HG02571 (cell line): ENCODE results near the gene PPP1R8.
"Not testable (repeated sequence)": the region's sequence is repeated elsewhere in the genome, so short reads cannot be mapped to it uniquely, and the experiment has no call there.

ENCODE experiments used
- ATAC-seq: cut with Tn5 transposase; IDR thresholded peaks from one replicate; pipeline ENCODE4 v1.9.1; 2021; ENCODE audit warnings: mild to moderate bottlenecking, moderate library complexity; ENCODE audit not compliant: unreplicated experiment

The PPP1R8 gene

GRCh38 chr1:27831568-27832410 lies 1.2 kb downstream of the PPP1R8 start:
- ATAC-seq, result no peak

- ATAC-seq, result no peak
Measured at GRCh38 chr1:27832762-27833161, 2.2 kb downstream of the PPP1R8 start.

GRCh38 chr1:27833470-27833869 lies 2.9 kb downstream of the PPP1R8 start:
- ATAC-seq, result no peak

GRCh38 chr1:27835046-27835445 lies 4.5 kb downstream of the PPP1R8 start:
- ATAC-seq, result no peak

- no peak for ATAC-seq
Measured at GRCh38 chr1:27835501-27835900, 4.9 kb downstream of the PPP1R8 start.

GRCh38 chr1:27849951-27850350 lies 19.4 kb downstream of the PPP1R8 start:
- ATAC-seq, result no peak

GRCh38 chr1:27855085-27855484 lies 24.5 kb downstream of the PPP1R8 start:
- ATAC-seq, result no peak

- no peak for ATAC-seq
Measured at GRCh38 chr1:27856561-27857343, 26.2 kb downstream of the PPP1R8 start.

GRCh38 chr1:27857552-27857951 lies 27.0 kb downstream of the PPP1R8 start:
- not testable (repeated sequence) for ATAC-seq

- ATAC-seq, result peak; percentile 61
Measured at GRCh38 chr1:27858072-27858948, 27.7 kb downstream of the PPP1R8 start.

GRCh38 chr1:27858949-27859576 lies 28.5 kb downstream of the PPP1R8 start:
- no peak for ATAC-seq

- ATAC-seq, result no peak
Measured at GRCh38 chr1:27861436-27861835, 30.9 kb downstream of the PPP1R8 start.

- ATAC-seq, result no peak
Measured at GRCh38 chr1:27862004-27862403, 31.4 kb downstream of the PPP1R8 start.

GRCh38 chr1:27862671-27863537 lies 32.3 kb downstream of the PPP1R8 start:
- no peak for ATAC-seq

GRCh38 chr1:27863538-27863915 lies 32.9 kb downstream of the PPP1R8 start:
- no peak for ATAC-seq

GRCh38 chr1:27864264-27864895 lies 33.8 kb downstream of the PPP1R8 start:
- ATAC-seq, result no peak

- no peak for ATAC-seq
Measured at GRCh38 chr1:27865821-27866220, 35.2 kb downstream of the PPP1R8 start.

GRCh38 chr1:27868556-27868931 lies 38.0 kb downstream of the PPP1R8 start:
- ATAC-seq, result no peak
